DMS153 treated with DMSO at 0.1 percent for 48 hours (cell line): ENCODE measurements around the gene IL17RD.

ENCODE experiments used
- DNase-seq: peaks from one replicate; lab custom pipeline; 2025; ENCODE audit not compliant: unreplicated experiment; lab: John Stamatoyannopoulos, UW

The IL17RD gene

DNA sequence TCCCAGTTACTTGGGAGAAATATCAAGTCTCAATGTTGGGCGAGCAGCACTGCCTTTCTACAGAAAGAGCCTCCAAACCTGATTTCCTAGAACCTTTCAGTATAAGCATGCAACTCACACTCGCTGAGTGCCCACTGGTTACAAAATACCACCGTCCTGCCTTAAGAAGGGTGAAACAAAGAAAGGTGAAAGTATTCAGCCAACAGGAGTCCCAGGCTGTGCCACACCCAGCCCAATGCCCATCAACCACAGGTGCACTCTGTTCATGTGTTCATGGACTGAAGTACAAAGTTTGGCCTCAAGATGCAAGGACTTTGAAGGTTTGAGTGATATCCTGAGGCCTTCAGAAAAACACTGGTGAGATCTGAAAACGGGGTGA is 34.0 kb downstream of the IL17RD start:
- DNase-seq = no peak

DNA sequence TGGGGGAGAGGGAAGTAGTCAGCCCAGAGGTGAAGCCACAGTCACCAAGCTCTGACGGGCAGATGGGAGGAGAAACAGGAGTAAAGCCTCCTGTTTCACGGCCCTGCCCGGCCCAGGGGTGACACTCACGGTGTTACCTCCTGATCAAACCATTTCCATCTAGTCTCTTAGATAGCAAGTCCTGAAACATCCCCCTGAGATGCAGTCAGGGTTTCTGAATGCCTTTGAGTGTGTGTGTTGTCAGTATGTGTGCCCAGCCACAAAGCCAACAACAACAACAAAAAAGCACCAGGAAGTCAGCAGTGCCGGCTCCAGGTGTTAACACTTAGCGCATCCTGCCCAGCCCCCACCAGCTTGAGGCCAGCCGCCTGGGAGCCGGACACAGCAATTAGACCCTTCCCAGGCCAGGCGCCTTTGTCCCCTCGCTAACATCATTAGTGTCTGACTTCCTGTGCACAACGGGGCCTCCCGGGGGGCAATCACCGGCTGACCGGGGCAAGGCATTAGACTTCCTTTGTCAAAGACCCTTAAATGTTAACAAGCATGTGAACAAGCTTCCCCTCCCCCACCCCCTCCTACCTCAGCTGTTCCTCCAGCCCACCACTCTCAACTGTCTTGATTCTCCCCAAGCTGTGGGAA is 34.5 kb downstream of the IL17RD start:
- DNase-seq = peak; percentile 52

DNA sequence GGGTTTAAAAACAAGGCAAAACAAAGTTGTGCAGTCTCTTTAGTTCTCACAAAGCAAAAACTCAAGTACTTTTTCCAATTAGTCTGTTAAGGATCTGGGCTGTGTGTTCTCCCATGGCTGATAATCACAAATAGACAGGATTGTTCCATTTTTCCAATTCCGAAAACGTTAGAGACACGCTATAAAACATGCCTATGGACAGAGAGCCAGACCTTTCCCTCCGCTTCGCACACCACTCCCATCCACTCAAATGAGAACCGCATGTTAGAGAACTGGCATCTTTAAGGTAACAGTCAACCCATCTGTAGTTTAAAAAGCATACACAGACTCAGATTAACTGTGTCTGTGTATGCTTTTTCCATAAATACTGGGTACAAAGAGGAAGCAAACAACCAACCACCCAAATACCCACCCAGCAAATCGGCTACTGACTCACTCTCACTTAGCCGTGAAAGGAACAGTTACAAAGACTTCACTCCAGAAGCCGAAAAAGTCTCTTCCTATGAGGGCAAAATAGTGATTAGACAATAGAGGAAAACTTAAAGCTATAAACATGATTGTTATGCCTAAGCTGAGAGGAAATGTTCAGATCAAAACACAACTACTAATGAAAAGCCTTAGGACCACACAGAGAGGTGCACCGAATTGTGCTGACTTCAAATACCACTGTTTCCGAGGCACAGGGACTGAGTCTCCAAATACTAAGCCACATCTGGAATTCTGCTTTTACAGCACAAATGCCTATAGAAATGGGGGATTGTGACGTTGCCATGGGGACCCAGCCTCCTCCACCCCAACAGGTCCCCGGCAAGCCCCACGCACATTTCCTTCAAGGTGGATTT is 36.1 kb downstream of the IL17RD start:
- no peak for DNase-seq

DNA sequence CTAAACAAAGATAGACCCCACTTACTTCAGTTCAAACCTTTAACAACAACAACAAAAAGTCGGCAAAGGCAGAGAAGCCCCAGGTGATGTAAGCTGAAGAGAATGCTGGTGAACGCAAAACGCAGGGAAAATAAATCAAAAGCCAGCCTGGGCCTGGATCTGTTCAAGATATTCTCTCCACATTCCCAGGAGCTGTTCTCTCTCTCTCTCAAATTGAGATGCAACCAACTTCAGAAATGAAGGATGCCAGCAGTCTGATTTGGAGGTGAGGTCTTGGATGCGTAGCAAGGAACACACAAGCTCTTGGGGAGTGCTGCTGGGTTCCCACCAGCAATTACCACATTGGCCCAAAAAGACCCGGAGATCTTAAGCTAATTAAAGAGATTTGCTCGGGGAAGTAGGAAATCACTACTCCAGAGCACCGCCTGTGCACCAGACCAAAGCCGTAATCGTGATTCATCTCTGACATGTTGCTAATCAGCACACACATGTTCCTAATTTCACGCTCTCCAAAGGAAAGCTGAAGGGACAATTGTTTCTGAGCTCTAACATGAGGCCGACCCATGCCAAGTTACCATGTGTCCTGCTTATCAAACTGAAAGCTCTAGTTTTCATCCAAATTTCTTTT is 37.1 kb downstream of the IL17RD start:
- no peak for DNase-seq

DNA sequence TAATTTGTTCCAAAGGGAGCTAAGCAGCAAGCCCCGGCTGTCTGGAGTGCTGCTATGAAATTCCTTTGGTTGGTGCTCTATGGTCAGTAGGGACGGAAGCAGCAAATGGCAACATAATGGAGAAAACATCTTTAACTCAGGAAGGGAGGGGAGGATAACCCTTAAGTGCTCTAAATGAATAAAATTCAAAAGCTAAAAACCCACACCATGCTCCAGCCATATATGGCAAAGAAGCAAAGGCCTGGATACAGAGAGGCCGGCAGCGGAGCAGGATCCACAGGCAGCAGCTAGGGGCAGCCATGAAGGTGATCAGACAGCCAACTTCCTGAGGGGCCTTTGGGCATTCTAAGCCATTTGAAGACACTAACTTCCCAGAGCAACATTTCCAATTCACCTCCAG is 38.9 kb downstream of the IL17RD start:
- DNase-seq = no peak

DNA sequence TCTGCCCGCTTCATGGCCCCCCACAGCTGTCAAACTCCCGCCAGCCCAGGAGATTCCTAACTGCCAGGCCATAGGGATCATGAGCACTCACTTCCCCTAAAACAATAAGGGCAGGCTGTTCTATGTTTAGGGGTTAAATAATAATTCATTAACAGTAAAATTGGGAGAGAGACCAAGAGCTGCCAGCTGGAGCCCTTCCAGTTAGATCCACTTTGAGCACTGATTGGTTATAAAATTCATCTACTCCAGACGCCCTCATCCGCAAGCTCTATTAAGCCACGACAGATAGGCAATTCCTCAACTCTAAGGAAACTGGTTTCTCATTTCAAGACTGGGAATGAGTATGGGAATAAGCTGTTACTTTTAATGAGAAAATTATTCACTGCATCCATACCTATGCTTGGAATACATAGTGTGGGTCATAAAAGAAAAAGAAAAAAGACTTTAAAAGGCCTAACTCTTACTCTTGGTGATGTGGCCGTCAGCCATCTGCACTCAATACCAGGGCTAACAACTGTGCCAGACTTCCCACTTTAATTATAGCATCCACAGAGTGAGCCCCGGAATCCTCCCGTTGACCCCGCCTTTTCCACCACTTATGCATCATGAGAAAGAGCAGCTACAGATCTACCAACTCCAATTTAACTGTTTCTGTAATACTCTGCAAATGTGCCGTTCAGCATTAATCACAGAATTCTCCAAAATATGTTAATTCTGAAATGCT is 44.5 kb downstream of the IL17RD start:
- no peak for DNase-seq

DNA sequence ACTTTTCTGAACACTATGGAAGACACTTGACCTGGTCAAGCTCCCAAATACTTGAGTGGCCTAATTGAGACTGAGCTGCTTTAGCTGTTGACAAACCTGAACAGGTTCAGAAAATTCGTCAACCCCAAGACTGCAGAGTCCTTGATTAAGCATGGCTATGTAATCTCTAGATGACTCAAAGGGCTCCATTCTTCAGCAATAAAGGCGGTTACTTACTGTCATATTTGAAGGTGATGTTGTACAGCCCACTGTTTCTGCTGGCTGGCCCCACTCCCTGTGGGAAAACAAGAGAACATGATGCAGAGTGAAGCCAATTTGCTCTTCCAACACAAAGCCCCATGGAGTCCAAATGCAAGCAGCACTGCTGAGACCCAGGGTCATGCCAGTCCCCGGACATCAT is 45.1 kb downstream of the IL17RD start:
- DNase-seq = no peak

DNA sequence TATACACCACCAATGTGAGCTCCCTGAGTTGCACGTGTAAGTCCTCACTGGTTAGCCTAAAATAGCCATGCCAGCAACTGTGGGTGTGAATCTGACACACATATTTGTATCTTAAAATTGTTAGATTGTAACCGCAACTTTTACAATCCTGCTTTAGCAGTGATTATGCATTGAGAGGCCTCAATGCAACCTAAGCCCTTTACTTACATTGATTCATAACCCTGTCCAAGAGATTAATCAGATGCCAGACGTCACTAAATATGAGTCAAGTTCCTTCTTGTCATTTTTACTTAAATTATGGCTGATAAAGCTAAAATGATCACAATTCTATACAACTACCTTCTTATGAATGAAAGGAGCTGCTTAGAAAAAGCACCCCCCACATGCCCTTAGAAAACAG is 46.9 kb downstream of the IL17RD start:
- DNase-seq = no peak

DNA sequence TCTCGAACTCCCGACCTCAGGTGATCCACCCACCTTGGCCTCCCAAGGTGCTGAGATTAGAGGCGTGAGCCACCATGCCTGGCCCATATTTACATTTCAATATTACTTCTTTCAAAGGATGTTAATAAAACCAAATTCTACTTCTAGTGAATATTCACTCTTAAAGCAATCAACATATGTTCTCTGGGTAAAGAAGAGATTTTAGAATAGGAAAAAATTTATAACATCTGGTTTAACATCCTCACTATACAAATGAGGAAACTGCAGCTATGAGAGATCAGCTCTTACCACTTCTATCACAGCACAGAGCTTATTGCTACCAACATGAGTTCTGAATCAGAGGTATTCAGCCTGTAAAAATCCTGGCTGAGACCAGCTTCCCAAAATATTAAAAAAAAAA is 48.7 kb downstream of the IL17RD start:
- no peak for DNase-seq

DNA sequence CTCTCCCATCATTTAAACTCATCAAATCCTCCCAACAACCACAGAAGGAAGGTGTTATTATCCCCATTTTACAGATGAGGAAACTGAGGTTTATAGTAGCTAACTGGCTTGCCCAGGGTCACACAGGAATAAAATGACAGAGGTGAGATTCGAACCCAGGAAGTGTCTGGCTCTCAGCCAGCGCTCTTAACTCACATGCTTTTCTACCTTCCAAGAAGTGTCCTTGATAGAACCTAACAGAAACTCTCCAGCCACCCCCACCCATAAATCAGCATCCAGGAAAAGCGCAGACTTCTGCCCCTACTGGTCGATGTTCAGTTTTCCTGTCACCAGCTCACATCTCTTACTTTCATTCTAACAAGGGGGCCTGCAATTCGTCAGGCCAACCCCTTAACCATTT is 52.9 kb downstream of the IL17RD start:
- DNase-seq = no peak

DNA sequence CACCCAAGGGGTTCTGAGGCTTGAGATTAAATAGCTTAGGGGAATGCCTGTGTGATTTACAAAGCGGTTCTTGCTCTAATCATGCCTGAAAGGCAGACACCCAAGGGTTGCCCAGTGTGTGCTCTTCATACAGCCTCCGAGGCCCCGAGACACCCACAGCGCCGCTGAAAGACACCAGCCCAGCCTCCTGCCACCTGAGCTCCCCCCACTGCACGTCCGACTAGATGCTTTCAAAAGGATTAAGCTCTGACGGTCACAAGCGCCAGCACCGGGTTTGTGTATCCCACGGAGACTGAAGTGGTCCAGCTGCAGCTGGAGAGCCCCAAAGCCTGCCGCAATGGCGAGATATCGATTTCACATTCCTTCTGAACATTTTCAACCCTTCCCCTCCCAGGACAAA is 54.4 kb downstream of the IL17RD start:
- peak; percentile 28 for DNase-seq

DNA sequence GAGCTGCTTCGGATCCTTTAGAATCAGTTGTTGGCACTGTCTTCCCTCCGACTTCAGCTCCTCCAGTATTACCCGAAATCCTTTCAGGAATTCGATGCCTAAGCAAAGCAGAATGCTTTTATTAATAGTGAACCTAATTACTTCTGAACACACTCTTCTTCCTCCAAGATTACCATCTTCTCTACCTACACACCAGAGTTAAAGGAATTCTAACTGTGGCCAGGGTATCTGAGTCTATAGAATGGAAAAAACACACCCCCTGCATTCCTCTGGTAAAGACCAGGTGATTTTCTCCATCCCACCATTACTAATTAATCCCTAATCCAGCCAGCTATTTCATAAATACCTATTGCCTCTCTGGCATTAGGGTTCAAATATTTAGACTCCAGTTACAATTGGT is 54.9 kb downstream of the IL17RD start:
- DNase-seq = no peak

DNA sequence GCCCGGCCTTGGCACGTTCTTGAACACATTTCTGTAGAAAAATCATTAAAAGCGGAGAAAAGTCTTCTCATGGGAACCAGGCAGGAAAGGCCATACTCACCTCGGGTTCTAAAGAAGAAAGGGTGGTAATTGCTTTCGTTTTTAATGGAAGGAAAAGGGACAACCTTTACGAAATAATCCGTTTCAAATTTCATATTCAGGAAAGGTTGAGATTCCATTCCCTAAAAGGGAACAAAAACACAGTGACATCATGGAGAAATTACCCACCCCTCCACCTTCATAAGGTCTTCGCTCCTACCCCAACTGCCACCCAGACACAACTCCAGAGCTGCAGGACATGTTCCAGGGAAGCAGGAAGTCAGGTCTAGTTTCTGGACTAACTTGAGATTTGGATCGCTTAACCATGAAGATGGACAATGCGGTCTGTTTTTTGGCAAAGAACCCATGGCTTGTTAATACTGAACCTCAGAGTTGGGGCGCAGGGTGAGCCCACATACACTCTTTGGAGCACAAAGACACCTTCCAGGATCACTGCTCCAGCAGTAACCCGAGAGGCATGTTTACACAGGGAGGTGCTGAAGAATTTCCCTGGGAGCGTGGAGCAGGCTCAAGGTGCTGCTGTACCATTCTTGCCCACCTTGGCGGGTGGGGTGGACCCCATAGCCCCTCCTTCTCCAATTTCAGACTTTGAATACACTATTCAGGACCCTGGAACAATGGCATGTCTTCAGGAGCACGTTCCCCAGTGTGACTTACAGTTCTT is 55.5 kb downstream of the IL17RD start:
- no peak for DNase-seq

DNA sequence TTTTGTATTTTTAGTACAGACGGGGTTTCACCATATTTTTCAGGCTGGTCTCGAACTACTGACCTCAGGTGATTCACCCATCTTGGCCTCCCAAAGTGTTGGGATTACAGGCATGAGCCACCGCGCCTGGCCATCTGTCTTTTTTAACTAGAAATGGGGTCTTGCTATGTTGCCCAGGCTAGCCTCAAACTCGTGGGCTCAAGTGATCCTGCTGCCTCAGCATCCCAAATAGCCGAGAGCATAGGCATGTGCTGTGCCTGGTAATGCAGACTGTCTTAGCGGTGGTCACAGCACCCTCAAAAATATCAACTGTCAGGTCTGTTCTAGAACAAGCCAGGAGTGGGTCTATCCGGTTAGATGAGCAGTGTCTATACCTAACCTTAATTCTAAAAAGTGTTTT is 56.5 kb downstream of the IL17RD start:
- DNase-seq = no peak

DNA sequence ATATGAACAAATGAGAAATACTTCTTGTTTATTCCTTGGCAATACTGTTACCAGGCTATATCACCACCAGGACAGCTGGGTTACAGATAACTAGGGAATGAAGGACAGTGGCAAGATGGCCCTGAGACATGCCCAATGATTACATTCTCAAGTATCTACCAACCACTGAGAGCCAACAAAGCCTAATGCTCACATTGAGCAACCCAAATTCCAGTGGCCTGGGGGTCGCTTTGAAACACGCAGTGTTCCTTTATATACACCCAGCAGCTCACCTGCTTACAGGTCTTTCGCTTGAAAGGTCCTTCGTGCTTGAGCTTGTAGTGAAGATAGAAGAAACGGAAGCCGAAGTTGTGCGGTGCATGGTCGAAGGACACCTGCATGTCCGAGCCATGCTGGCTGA is 59.6 kb downstream of the IL17RD start:
- DNase-seq = no peak

DNA sequence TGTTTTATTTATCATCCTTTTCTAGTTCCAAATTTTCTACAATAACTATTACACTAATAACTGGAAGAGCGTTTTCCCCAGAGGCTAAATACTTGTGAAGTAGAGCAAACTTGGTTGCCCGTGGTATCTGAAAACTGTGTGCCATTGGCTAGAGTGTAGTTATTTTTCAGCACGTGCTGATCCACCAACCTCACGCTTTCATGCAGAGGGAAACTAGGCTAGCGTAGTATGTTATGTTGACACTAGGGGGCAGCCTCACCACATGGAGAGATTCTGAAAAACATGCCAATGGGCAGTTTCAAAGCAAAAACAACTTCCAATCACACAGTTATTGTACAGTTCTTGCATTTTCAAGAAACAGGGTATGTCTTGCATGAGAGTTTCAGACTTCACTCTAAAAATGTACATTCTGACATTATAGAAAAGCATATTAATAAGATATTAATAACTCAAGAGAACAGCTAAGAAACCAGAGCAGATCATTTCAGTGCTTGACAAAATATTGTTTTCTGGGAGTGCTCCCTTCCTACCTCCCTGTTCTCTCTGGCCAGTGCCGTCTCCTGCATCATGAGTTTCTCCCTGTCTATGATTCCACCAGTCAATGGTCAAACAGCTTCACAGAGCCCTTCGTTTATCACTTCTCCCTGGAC is 65.0 kb downstream of the IL17RD start:
- DNase-seq = peak; percentile 11

DNA sequence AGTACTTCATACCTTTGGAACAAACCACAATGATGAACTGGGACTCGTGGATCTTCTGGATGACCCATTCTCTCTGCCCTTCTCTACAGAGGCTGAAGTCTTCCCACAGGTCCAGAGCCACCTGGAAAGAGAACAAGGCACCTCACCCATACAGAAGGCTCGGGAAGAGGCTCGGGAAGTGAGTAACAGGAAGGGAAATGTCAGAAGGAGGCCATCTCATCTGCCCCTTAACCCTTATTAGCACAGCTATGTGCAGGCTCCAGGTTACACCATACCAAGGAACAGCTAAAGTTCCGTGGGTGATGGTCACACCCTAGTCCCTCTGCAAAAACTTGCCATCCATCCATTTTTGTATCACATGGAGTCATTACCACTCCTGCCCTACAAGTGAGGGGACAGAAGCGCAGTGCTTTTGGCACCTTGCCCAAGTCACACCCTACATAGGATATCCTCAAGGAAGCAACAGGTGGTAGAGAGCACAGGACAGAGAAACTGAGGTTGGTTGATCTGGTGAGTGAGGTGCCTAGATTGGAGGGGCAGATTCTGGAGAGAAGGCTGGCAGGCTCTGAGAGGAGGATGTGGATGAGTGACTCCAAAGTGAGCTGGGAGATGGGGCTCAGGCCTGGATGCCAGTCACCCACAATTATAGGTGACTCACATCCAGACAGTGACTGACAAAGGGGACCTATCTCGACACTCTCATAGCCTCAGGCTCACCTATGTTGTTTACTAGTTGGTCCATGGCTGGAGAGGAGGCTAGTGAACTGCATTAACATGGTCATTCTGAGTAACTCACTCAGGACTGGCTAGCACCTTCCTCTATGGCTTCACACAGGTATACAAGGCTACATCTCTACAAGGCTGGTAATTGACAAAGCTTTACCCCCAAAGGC is 66.5 kb downstream of the IL17RD start:
- DNase-seq = no peak

DNA sequence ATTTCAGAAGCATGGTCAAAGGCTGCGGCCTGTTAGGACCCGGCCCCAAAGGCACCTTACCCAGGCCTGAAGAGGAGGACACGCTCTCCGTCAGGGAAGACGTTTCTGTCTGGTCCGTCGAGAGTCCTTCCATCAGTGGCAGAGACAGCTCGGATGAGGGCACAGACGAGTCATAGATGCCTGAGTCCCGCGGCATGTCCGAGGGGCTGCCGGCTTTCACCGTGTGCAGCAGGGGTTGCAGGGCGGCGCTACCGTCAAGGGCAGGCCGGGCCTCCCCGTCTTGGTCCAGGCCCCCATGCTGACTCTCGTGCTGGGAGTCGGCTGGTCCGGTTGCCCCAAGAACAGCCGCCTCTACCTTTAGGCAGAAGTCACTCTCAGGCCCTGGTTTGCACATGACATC is 67.6 kb downstream of the IL17RD start:
- DNase-seq = no peak

DNA sequence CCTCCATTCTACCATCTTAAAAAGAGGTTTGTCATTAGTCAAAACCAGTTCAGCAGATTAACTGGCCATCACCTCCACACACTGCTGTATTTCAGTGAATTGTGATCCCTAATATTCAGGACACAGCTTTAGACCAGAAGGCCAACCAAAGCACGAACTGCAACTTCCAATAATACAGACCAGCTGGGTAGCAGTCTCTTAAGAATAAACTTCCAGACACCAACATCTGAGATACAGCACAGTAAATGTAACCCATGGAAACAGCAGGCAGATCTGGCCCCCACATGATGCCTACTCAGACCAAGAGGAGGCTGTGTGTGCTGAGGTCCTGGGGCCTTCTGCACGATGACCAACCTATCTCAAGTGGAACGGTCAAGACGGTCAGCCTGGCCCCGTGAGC is 69.8 kb downstream of the IL17RD start:
- no peak for DNase-seq
